Mucosa of stomach (tissue), 1 donor: ENCODE measurements around the gene KNCN.

ENCODE experiments used
- H3K27me3 ChIP-seq: one replicate; pipeline ENCODE4 v1.7.0; 2013; ENCODE audit warnings: mild to moderate bottlenecking, low read length; ENCODE audit not compliant: control insufficient read depth, insufficient read depth
- H3K36me3 ChIP-seq: one replicate; pipeline ENCODE4 v1.7.0; 2013; ENCODE audit warnings: low read length; ENCODE audit not compliant: control insufficient read depth, insufficient read depth
- H3K4me1 ChIP-seq: one replicate; pipeline ENCODE4 v1.7.0; 2013; ENCODE audit warnings: mild to moderate bottlenecking, low read length; ENCODE audit not compliant: control insufficient read depth, insufficient read depth
- H3K4me3 ChIP-seq: one replicate; pipeline ENCODE4 v1.7.0; 2013; ENCODE audit warnings: low read length
- H3K9ac ChIP-seq: one replicate; pipeline ENCODE4 v1.7.0; 2013; ENCODE audit warnings: mild to moderate bottlenecking, low read length, moderate library complexity
- H3K9me3 ChIP-seq: one replicate; pipeline ENCODE4 v1.7.0; 2013; ENCODE audit warnings: mild to moderate bottlenecking, low read length, moderate library complexity; ENCODE audit not compliant: control insufficient read depth
- donor health status: Pancreatic carcinoma.

The KNCN gene

GRCh38 chr1:46549697-46550681, 1.5 kb downstream of the KNCN start:
- peaks cover 43% of the 10 kb centered on the region for H3K27me3 ChIP-seq
- H3K4me3 ChIP-seq: no peak overlapping the region
- H3K9ac ChIP-seq: peak overlapping the region; percentile 5
- H3K4me1 ChIP-seq: peaks cover 11% of the 10 kb centered on the region
- H3K36me3 ChIP-seq: no peaks in the 10 kb centered on the region
- no peaks in the 10 kb centered on the region for H3K9me3 ChIP-seq

GRCh38 chr1:46547481-46548383, 3.7 kb downstream of the KNCN start:
- H3K4me3 ChIP-seq: no peak overlapping the region
- peaks cover 11% of the 10 kb centered on the region for H3K4me1 ChIP-seq
- peaks cover 66% of the 10 kb centered on the region for H3K27me3 ChIP-seq
- no peaks in the 10 kb centered on the region for H3K9me3 ChIP-seq
- no peaks in the 10 kb centered on the region for H3K36me3 ChIP-seq
- no peak overlapping the region for H3K9ac ChIP-seq

GRCh38 chr1:46546210-46546609, 5.2 kb downstream of the KNCN start:
- Histone ChIP-seq H3K9me3 (no peaks in the 10 kb centered on the region), H3K36me3 (no peaks in the 10 kb centered on the region), H3K4me3 (no peak overlapping the region), H3K4me1 (peaks cover 11% of the 10 kb centered on the region), H3K27me3 (peaks cover 70% of the 10 kb centered on the region), H3K9ac (no peak overlapping the region)

- no peak overlapping the region for H3K9ac ChIP-seq
- H3K27me3 ChIP-seq: peaks cover 71% of the 10 kb centered on the region
Measured at GRCh38 chr1:46545784-46546183, 5.7 kb downstream of the KNCN start.

GRCh38 chr1:46544561-46545240, 6.7 kb downstream of the KNCN start:
- H3K36me3 ChIP-seq: no peaks in the 10 kb centered on the region
- no peak overlapping the region for H3K9ac ChIP-seq
- peaks cover 4% of the 10 kb centered on the region for H3K4me1 ChIP-seq
- no peaks in the 10 kb centered on the region for H3K9me3 ChIP-seq
- peaks cover 66% of the 10 kb centered on the region for H3K27me3 ChIP-seq
- H3K4me3 ChIP-seq: no peak overlapping the region

More at GRCh38 chr1:46545784-46546183, 5.7 kb downstream of the KNCN start:
- Histone ChIP-seq H3K4me1 (peaks cover 11% of the 10 kb centered on the region), H3K4me3 (no peak overlapping the region), H3K36me3 (no peaks in the 10 kb centered on the region), H3K9me3 (no peaks in the 10 kb centered on the region)

GRCh38 chr1:46543761-46544560, 7.5 kb downstream of the KNCN start:
- Histone ChIP-seq H3K4me1 (peaks cover 4% of the 10 kb centered on the region), H3K27me3 (peaks cover 60% of the 10 kb centered on the region), H3K4me3 (no peak overlapping the region), H3K9me3 (no peaks in the 10 kb centered on the region), H3K36me3 (no peaks in the 10 kb centered on the region), H3K9ac (no peak overlapping the region)

- Histone ChIP-seq H3K27me3 (peaks cover 60% of the 10 kb centered on the region), H3K4me1 (peaks cover 4% of the 10 kb centered on the region), H3K9me3 (no peaks in the 10 kb centered on the region), H3K9ac (no peak overlapping the region), H3K36me3 (no peaks in the 10 kb centered on the region), H3K4me3 (no peak overlapping the region)
Measured at GRCh38 chr1:46543382-46543760, 8.1 kb downstream of the KNCN start.

- H3K27me3 ChIP-seq: peaks cover 41% of the 10 kb centered on the region
- H3K36me3 ChIP-seq: no peaks in the 10 kb centered on the region
- no peaks in the 10 kb centered on the region for H3K9me3 ChIP-seq
- no peak overlapping the region for H3K9ac ChIP-seq
- no peaks in the 10 kb centered on the region for H3K4me1 ChIP-seq
- H3K4me3 ChIP-seq: no peak overlapping the region
Measured at GRCh38 chr1:46539972-46540371, 11.5 kb downstream of the KNCN start.

- Histone ChIP-seq H3K27me3 (peaks cover 32% of the 10 kb centered on the region), H3K9me3 (no peaks in the 10 kb centered on the region), H3K4me1 (peaks cover 5% of the 10 kb centered on the region), H3K4me3 (no peak overlapping the region), H3K36me3 (no peaks in the 10 kb centered on the region), H3K9ac (no peak overlapping the region)
Measured at GRCh38 chr1:46538147-46538546, 13.3 kb downstream of the KNCN start.

GRCh38 chr1:46537651-46538050, 13.8 kb downstream of the KNCN start:
- H3K9me3 ChIP-seq: no peaks in the 10 kb centered on the region
- no peaks in the 10 kb centered on the region for H3K36me3 ChIP-seq
- H3K4me1 ChIP-seq: peaks cover 5% of the 10 kb centered on the region
- H3K9ac ChIP-seq: no peak overlapping the region
- no peak overlapping the region for H3K4me3 ChIP-seq
- peaks cover 27% of the 10 kb centered on the region for H3K27me3 ChIP-seq

- no peaks in the 10 kb centered on the region for H3K9me3 ChIP-seq
- H3K4me3 ChIP-seq: no peak overlapping the region
- peaks cover 31% of the 10 kb centered on the region for H3K27me3 ChIP-seq
- no peaks in the 10 kb centered on the region for H3K36me3 ChIP-seq
- peaks cover 5% of the 10 kb centered on the region for H3K4me1 ChIP-seq
- no peak overlapping the region for H3K9ac ChIP-seq
Measured at GRCh38 chr1:46536527-46536926, 14.9 kb downstream of the KNCN start.
